ENCODE data around the gene AKAP8.
"Not testable (repeated sequence)": the region's sequence is repeated elsewhere in the genome, so short reads cannot be mapped to it uniquely, and the experiment has no call there.

Gene AKAP8

DNA sequence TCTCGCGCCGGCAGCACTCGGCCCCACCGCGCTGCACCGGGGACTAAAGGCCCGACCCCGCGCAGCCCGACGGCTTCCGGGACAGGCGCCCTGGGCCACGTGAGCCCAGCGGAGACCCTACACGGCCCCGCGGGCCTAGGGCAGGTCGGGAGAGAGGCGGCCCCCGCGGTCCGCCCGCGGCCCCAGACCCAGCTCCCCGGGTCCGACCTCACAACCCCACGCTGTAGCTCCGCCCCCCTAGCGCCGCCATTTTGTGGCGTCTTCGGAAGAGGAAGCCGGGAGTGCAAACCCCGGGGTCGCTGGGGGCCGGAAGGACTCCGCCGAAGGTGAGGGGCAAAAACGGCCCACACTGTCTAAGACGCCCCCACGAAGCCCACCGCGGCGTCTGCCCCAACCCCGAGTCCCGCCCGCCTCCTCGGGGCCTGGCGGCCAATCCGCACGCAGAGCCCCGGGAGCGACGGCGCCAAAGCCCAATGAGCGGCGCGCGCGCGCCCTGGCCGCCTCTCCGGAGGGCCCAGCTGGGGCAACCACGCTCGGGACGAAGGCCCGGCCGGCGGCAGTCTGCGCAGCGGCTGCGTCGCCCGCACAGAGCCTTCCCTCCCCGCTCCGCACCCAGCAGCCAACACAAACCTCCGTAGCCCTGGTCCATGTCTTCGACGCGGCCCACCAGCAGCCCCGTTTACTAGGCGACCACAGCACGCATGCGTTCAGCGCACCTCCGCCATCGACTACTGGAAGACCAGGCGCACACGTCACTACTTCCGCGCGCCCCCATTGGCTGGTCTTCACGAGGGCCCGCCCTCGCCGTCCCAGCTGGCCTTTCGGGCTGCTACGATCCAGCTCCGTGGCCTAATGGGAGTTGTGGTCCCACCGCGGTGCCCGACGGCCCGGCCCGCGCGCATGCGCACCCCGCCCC is at the start of gene AKAP8:
TSS of gene AKAP8 (minus strand) at position 705 of the 916 bp plus-strand sequence. CDS start at position 649, 56 bp downstream.
- DNase-seq: peak; percentile 97 to 98

DNA sequence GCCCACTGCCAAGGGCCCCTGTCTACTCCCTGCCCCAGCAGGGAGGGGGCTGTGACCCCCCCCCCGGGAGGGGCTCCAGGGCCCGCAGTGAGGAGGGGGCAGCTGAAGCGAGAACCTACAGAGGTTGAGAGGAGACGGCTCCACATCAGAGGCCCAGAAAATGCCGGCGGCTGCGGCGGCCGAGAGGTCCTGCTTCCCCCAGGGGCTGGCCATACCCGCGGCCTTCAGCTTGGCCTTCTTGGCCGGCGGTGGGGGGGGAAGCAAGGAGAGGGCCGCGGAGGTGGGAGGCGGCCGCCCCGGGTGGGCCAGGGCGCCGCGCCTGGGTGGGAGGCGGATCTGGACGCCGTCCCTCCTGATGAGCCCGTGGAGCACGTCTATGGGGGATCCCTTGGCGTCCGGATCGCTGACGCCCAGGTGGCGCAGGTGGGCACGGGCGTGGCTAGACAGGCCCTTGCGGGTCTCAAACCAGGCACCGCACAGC is 48.4 kb upstream of the AKAP8 start:
- no peak for DNase-seq

DNA sequence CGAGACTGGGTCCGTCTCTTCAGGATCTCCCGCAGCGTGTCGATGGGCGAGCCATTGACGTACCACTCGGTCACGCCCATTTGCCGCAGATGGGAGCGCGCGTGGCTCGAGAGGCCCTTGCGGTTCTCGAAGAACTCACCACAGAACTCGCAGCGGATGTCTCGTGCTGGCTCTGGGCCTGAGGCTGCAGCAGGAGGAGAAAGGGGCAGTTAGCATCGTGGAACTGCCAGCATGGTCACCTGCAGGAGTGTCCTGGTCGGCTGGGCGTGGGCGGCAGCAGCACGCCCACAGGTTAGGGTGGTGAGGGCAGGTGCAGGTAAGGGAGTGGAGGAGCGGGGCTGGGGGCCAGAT is 47.7 kb upstream of the AKAP8 start:
- no peak for DNase-seq

GRCh38 chr19:15426485-15427349 is 47.1 kb upstream of the AKAP8 start:
- no peak for DNase-seq

- no peak for DNase-seq
Observed at GRCh38 chr19:15425321-15425950, 45.8 kb upstream of the AKAP8 start.

DNA sequence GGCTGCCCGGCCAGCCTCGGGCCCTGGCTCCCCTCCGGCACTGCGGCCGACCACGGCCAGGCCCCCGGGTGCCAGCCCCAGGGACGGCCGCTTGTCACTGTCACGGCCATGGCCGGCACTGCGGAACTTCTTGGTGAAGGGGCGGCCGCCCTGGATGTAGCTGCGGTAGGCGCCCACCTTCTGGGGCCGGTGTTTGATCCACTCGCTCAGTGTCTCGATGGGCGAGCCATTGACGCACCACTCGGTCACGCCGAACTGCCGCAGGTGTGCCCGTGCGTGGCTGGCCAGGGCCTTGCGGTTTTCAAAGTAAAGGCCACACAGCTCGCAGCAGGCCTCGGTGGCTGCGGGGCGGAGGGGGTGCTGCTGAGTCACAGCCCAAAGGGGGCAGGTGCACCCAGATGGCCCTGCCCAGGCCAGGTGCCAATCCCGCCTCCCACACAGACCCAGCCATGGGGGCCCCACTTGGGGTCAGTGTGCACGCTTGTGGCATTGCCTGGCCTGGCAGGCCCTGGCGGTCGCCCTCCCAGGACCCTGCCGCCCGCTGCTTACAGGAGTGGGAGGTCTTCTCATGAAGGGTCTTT is 45.2 kb upstream of the AKAP8 start:
- no peak for DNase-seq

GRCh38 chr19:15424121-15424520 is 44.5 kb upstream of the AKAP8 start:
- no peak for DNase-seq

- DNase-seq: no peak
Observed at GRCh38 chr19:15423130-15423529, 43.5 kb upstream of the AKAP8 start.

GRCh38 chr19:15422296-15423075 is 42.9 kb upstream of the AKAP8 start:
- no peak for DNase-seq

DNA sequence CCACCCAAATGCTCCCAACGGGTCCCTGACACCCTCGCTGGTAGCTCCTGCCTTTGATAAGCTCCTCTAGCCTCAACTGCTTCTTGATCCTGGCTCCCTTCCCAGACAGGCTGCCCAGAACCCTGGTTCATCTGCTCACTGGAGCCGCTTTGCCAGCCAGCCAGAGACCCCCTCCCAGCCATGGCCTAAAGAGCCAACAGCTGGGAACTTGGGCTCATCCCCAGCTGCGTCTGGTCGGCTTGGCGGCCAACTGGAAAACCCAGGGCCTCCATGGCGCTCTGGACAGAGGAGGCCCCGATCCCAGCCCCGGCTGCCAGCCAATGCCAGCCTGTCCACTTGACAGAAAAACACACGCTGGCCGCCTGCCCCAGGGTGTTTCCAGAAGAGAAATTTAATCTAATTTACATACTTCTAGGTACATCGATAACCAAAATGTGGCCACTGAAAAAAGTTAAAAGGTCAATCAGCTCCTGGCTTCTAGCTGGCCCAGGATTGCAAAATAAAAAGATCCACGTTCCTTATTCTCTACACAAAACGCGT is 42.2 kb upstream of the AKAP8 start:
- DNase-seq: no peak

DNA sequence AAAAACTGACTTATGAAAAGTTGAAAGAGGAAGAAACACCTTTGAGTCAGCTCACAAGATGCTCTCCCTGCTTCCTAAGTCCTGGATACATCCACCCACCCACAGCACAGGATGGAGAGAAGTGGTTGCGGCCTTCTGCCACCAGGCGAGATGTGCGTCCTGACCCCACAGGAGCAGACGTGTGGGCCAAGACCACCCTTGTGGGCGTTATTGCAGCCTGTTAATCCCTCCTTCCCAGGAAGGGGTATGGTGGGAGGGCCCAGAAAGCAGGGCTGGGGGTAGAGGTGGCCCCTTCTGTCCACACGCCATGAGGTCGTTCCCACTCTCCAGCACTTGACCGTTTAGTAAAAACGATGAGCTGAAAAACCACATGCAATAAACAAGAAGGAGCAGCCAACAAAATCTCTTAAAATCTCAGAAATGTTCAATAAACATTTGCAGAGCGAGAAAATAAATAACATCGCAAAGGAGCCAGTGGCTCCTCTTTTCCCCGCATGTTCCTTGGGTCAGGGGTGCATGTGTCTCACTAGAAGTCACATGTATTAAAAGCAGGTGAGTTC is 41.6 kb upstream of the AKAP8 start:
- DNase-seq: no peak

- no peak for DNase-seq
Observed at GRCh38 chr19:15419413-15420025, 39.9 kb upstream of the AKAP8 start.

- DNase-seq: peak; percentile 98
Observed at GRCh38 chr19:15418579-15419412, 39.2 kb upstream of the AKAP8 start, which contains the start of gene AKAP8L. Gene AKAP8L (minus strand): TSS chr19:15418988. CDS start chr19:15418923, 65 bp downstream.

- no peak for DNase-seq
Observed at GRCh38 chr19:15418231-15418578, 38.6 kb upstream of the AKAP8 start.

DNA sequence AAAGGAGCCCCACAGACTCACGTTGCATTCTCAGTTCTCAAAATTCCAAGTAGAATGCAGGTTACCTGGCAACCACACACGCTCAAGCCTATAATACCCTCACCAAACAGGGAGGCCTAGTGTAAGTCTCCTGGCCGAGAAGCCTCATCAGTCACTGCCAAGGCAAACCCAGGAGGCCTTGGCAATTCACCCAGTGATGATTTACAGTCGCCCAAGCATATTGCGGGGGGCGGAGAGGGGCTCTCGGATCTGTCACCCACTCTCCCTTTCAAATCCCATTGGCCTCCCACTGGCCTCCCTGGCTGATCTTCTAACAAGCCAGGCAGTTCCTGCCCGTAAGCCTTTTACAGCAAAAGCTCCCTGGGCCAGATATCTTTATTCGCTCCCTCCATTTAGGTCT is 38.1 kb upstream of the AKAP8 start:
- DNase-seq: no peak

GRCh38 chr19:15412832-15413231 is 33.2 kb upstream of the AKAP8 start:
- DNase-seq: no peak

- DNase-seq: not testable (repeated sequence)
Observed at GRCh38 chr19:15411351-15411750, 31.8 kb upstream of the AKAP8 start.

GRCh38 chr19:15404780-15405211 is 25.2 kb upstream of the AKAP8 start:
- no peak for DNase-seq

DNA sequence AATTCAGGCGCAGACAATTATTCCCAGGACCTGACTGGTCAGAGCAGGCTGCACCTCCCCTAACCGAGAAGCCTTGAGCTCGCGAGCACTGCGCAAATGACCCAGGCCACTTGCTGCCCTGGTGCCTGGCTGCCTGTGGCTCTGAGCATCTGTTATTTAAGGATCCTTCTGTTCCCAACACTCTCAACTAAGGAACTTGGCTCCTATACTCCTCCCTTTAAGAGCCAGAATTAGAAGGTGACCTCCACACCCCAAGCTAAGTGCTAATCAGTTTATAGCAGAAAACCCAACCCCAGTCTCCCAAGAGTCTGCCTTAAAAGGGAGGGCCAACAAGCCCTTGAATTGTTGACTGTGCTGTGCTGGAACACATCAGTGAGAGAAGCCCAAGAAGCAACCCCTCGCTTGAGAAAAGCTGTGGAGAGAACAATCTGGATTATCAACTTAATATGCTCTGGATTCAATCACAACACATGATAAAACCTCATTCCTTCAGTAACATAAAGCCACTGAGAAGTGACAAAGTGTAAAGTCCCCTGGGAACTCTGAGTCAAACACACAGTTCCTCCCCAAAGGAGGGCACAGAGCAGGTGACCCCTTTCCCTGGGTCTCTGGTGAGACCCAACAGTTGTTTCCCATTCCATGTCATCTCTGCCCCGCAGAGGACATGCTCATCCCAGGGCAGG is 24.7 kb upstream of the AKAP8 start:
- DNase-seq: no peak
